Right hindlimb (tissue), 1 donor: ENCODE data around the gene SPRED1.

Source experiments
- DNase-seq: peaks from one replicate; pipeline ENCODE4 v3.0.0-alpha.2; 2018

Gene SPRED1

GRCh38 chr15:38252481-38253350, at the start of gene SPRED1:
SPRED1 (plus strand) TSS chr15:38252836; CDS start chr15:38253186, 350 bp downstream.
- peak; percentile 88 for DNase-seq

GRCh38 chr15:38205526-38206272, 46.9 kb upstream of the SPRED1 start:
- DNase-seq = no peak

DNA sequence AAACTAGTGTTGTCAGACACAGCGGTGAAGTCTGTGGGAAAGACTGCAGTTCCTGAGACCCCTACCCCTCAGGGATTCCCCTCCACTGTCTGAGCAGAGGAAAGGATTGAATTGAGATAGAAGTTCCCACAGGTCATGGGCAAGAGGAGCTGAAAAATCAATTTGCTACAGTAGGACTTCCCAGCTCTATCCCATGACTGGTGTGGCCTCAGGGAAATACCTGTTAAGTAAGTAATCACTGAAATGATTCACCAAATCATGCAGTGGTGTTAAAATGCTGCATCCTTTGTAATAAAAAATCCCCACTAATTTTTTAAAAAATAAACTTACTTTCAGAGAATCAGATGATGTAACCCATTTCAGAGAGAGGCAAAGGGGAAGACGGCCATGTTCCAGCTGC, 45.0 kb upstream of the SPRED1 start:
- no peak for DNase-seq

GRCh38 chr15:38208206-38208605, 44.4 kb upstream of the SPRED1 start:
- DNase-seq = no peak

DNA sequence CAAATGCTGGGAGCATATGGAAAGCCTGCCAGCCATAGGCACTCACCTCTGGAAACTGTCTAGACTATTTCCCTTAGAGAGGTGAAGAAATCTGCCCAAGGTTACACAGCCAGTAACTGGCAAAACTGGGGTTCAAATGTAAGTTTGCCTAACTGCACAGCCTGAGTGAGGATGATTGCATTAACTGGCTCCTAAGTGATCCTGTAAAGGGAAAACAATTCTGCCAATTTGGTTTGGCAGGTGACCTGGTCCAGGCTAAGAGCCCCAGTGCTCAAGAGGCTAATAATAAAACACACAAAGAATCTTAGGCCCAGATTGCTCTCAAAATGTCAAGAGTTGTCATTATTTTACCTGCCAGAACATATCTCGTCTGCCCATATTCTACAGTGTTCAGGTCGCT, 43.9 kb upstream of the SPRED1 start:
- no peak for DNase-seq

DNA sequence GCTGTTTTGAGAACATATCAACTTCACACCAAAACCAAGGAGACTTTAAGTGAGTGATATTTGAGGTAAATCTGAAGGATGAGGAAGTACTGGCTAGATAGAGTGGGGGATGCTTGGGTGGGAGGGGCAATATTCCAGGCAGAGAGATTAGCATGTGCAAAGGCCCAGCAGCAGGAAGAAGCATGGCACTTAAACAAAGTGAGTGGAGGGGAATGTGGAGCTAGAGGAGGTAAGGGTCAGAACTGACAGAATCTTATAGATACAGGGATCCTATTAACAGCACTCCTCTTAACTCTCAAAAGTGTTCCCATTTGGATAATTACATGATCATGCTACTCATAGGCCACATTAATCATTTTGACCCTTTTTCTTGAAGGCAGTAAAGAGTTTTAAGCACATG, 41.4 kb upstream of the SPRED1 start:
- no peak for DNase-seq

GRCh38 chr15:38211811-38212210, 40.8 kb upstream of the SPRED1 start:
- no peak for DNase-seq

DNA sequence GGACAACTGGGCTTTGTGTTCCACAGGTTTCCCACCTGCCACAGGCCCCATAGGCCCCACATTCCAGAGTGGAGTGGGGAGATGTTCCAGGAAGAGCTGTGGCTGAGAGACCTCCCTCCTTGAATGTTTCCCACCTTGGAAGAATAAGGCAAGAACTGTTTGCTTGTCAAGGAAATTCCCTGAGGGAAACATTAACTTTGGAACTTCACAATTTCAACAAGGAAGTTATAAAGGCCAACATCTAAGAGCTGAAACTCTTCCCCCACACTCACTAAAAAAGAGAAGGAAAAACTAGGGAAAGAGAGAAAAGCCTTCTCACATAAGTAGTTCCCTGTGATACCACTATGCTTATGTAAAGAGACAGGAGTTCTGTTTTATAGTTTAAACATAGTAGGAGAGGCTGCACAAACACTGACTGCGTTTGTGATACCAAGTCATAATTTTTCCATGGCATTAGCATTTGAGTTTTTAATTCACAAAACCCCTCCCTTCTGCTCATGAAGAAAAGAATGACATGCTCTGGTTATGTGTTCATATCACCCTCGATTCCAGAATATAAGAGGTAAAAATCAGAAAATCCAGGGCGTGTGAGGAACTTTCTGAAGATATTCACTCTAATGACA, 39.8 kb upstream of the SPRED1 start:
- DNase-seq = no peak

- DNase-seq = no peak
These were observed 39.3 kb upstream of the SPRED1 start for GRCh38 chr15:38213356-38213755.

GRCh38 chr15:38215707-38216106, 36.9 kb upstream of the SPRED1 start:
- DNase-seq = no peak

- DNase-seq = no peak
These were observed 35.9 kb upstream of the SPRED1 start for GRCh38 chr15:38216763-38217162.

- DNase-seq = peak; percentile 52
These were observed 35.4 kb upstream of the SPRED1 start for GRCh38 chr15:38217191-38217595.

DNA sequence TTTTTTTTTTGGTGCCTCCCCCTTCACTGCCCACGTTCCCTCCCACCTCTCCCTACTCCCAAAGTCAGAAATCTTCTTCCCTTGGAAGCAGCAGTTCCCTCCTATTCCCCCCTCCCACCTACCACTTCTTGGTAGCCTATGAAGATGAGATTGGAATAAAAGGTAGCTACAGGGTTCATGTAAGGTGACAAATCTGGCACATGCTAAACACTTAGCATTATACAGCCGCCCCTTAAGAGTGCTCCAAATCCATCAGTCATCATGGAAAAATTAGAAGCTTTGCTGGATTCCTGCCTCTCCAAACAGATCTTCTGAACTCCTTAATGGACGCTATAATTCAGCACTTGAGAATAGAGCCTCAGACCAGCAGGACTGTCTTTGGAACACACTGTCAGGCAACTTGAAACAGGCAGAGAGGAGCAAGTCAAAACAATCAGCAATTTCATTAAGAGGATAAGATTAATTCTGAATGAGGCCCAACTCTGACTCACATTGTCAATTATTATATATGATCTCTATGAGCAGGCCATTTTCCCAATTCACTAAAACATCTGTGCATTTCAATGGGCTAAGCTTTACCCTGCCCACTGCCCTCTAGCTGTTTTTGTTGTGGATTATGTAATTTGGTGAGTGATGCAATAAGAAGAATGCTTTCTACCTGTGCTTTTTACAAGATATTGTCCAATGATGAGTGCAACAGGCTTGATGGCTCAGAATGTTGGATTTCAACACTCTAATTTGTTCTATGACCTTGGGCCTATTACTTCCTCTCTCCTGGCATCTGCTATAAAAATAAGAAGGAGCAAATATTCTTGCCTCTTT, 34.6 kb upstream of the SPRED1 start:
- DNase-seq = no peak

- no peak for DNase-seq
These were observed 31.9 kb upstream of the SPRED1 start for GRCh38 chr15:38220606-38221273.

GRCh38 chr15:38224486-38224885, 28.1 kb upstream of the SPRED1 start:
- DNase-seq = no peak

DNA sequence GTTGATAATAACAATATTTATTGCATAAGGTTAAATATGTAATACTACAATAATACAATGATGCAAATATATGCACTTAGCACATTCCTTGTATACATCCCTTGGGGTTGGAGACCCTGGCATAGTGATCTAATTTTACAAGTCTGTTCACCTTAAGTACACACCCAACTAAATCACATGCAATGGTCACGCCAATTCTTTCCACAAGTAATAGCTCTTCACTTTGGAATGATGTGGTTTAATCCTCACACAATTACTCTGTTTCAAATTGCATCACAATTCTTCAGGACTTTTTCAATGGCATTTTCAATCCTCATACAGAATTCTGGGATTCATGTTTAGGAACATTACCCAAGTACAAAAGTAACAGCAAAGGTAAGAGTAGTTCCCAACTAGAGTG, 27.3 kb upstream of the SPRED1 start:
- DNase-seq = no peak

- DNase-seq = peak; percentile 46
These were observed 25.9 kb upstream of the SPRED1 start for GRCh38 chr15:38226608-38227266.

DNA sequence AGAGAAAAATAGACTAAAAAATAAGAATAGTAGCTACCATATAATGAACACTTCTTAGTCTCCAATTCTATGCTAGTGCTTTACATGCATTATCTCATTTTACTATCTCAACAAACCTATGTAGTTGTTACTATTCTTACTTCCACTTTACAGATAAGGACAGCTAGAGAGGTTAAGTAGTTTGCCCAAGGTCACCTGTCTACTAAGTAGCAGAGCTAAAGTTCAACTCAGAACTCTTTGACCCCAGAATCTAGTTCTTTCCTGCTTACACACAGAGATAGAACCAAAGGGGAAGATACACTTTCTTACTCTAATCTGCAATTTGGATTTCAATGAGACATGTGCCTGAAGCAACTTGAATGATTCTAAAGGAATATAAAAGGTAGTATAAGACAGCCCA, 24.7 kb upstream of the SPRED1 start:
- no peak for DNase-seq

GRCh38 chr15:38228618-38229017, 24.0 kb upstream of the SPRED1 start:
- peak; percentile 48 for DNase-seq

DNA sequence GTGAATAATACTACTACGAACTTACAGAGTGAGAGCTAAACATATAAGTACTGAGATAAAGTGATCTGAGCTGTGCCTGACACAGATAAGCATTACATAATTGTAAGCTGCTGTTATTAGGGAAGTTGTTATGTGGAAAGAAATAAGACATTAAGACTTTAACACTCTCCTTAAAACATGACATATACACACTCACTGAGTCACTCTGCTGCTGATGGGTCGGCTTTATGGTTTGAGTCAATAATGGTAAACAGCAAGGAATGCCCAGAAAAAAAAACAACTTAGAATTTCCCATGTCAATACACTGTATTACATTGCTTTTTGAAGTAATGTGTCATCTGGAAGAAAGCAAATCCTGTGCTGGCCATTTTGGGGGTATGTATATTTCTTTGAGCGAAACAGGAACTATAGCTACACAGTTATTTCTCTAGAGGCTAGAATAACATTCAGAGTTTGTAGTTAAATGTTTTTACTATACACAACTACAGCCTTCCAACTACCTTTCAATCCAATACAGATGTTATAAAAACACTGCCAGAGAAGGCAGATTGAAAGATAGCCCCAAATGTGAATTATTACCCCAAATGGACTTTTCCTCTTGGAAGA, 22.8 kb upstream of the SPRED1 start:
- DNase-seq = no peak

GRCh38 chr15:38231436-38231835, 21.2 kb upstream of the SPRED1 start:
- no peak for DNase-seq
